ENCODE results near the gene ARHGAP22. TPM values are rescaled to one million over a fixed set of nuclear protein-coding genes. Genes with fewer than 3 reads are reported as not detected.

The ARHGAP22 gene
- total RNA-seq, 2 experiments from 2014 or later, result not detected

DNA sequence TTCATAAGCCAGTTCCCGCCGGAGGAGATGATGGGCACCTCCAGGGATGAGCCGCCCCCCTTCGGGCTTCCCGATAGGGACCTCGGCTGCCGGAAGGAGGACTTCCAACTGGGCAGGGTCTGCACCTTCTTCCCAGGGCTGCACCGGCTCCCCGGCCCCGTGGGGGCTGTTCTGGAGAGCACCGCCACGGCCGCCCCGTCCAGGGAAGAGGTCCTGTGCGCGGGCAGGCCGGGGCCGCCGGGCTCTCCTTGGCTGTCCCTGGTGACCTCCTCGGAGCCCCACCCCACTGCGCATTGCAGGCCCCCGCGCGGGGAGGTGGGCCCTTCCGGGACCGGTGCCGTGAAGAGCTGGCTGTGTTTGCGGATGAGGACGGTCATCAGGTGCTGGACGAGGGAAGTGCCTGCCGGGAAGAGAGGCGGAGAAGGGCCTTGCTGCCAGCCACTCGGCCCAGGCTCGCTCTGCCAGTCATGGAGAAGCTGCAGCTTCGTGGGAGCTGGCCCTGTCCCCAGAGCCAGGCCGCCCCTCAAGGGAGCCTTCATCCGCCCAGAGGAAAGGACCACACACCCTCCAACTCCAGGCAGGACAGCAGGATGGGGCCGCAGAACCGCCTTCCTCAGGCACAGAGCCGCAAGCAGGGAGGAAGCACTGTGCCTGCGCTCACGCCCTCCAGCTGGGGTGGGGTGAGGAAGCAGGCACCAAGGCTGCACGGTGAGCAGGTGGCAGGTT lies 154.0 kb downstream of the ARHGAP22 start:
- TF ChIP-seq, protein P1, sequence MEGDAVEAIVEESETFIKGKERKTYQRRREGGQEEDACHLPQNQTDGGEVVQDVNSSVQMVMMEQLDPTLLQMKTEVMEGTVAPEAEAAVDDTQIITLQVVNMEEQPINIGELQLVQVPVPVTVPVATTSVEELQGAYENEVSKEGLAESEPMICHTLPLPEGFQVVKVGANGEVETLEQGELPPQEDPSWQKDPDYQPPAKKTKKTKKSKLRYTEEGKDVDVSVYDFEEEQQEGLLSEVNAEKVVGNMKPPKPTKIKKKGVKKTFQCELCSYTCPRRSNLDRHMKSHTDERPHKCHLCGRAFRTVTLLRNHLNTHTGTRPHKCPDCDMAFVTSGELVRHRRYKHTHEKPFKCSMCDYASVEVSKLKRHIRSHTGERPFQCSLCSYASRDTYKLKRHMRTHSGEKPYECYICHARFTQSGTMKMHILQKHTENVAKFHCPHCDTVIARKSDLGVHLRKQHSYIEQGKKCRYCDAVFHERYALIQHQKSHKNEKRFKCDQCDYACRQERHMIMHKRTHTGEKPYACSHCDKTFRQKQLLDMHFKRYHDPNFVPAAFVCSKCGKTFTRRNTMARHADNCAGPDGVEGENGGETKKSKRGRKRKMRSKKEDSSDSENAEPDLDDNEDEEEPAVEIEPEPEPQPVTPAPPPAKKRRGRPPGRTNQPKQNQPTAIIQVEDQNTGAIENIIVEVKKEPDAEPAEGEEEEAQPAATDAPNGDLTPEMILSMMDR (IDR thresholded peaks at IDR 0.05), result no peak
- Histone ChIP-seq H3K4me1 (ENCODE audit: insufficient read depth, low read length) (no peaks in the 10 kb centered on the region), H3K27ac (ENCODE audit: low read depth in 1 of 2, low read length in 2 of 2) (no peak overlapping the region), H3K4me3 (ENCODE audit: low read length) (no peak overlapping the region), H3K9me3 (ENCODE audit: control insufficient read depth in 1 of 2, insufficient read depth in 1 of 2, low read length in 2 of 2) (no peaks in the 10 kb centered on the region), H3K36me3 (ENCODE audit: insufficient read depth, low read length) (no peaks in the 10 kb centered on the region), H3K27me3 (ENCODE audit: control insufficient read depth in 1 of 2, insufficient read depth in 2 of 2, low read length in 2 of 2) (peaks cover 0 to 2% of the 10 kb centered on the region in 2 experiments)
- H3K27me3 Mint-ChIP-seq, result no peaks in the 10 kb centered on the region
- ATAC-seq (ENCODE audit: poor library complexity), result no peak
- intact Hi-C loops (cut with DNase I, micrococcal nuclease), result no loop called here
- CTCF ChIA-PET, result no interaction called here
- H3K36me3 Mint-ChIP-seq (ENCODE audit: low read depth), result no peaks in the 10 kb centered on the region
- H3K9me3 Mint-ChIP-seq, result no peaks in the 10 kb centered on the region
- DNase-seq, result no peak
- no peak overlapping the region for H3K4me3 Mint-ChIP-seq
- POLR2A ChIA-PET, result no interaction called here
- H3K4me1 Mint-ChIP-seq (ENCODE audit: low read depth), result no peaks in the 10 kb centered on the region
- no peak overlapping the region for H3K27ac Mint-ChIP-seq

DNA sequence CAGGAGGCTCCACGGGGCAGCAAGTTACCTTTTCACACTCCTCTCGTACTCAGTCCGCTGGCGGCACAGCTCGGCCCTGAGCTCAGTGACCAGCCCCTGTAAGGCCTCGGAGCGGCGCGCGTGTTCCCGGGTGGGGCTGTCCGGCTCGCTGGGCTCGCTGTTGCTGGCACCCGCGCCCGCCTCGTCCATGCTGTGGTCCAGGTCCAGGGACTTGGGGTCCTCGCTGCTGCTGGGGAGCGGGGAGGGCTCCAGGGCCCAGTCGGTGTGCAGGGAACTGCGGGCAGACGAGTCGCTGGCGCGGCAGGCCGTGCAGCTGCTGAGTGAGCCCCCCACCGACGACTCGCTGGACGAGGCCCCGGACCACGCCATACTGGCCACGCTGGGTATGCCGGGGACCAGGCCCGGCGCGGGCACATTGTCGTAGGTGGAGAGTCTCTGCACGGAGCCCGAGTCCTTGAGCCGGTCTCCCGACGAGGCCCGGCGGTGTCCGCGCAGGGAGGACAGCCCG lies 154.6 kb downstream of the ARHGAP22 start:
- intact Hi-C loops (cut with DNase I, micrococcal nuclease), result no loop called here
- ATAC-seq (ENCODE audit: poor library complexity), result no peak

DNA sequence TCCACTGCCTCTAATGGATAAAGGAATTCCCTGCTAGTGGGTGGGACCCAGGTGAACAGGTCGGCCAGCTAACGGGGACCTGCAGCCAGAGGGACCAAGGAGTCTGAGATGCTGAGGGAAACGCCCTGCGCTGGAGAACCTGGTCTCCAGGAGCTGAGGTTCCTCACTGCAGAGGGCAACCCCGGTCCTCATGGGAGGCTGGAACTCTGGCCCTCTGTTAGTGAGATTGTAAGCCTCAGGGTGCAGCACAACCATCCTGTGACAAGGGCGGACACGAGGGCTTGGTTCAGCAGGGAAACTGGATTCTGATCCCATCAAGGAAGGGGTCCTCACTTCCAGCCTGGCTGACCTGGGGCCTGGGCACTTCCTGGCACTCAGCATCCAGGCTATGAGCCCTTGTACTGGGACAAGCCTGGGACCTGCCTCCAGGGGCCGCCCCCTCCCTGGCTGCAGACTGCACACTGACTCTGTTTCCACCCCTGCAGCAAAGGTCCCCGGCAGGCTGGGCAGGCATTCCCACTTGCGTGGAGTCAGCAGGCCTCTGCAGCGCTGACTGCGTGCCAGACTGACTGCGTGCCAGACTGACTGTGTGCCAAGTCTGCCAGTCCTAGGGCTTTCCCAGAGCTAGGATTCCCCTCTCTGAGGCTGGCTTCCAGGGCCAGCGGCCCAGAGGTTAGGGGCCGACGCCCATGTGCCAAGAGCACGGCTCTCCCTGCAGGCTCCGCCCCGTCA lies 155.2 kb downstream of the ARHGAP22 start:
- TF ChIP-seq, protein P1 (IDR thresholded peaks at IDR 0.05), result no peak
- no peaks in the 10 kb centered on the region for H3K4me1 Mint-ChIP-seq (ENCODE audit: low read depth)
- Histone ChIP-seq H3K4me1 (ENCODE audit: insufficient read depth, low read length) (no peaks in the 10 kb centered on the region), H3K27ac (ENCODE audit: low read depth in 1 of 2, low read length in 2 of 2) (no peak overlapping the region), H3K36me3 (ENCODE audit: insufficient read depth, low read length) (no peaks in the 10 kb centered on the region), H3K4me3 (ENCODE audit: low read length) (no peak overlapping the region), H3K9me3 (ENCODE audit: control insufficient read depth in 1 of 2, insufficient read depth in 1 of 2, low read length in 2 of 2) (peaks cover 0 to 3% of the 10 kb centered on the region in 2 experiments), H3K27me3 (ENCODE audit: control insufficient read depth in 1 of 2, insufficient read depth in 2 of 2, low read length in 2 of 2) (no peaks in the 10 kb centered on the region)
- no peak for DNase-seq
- no peak overlapping the region for H3K27ac Mint-ChIP-seq
- intact Hi-C loops (cut with DNase I, micrococcal nuclease), result no loop called here
- CTCF ChIA-PET, result no interaction called here
- POLR2A ChIA-PET, result no interaction called here
- no peaks in the 10 kb centered on the region for H3K27me3 Mint-ChIP-seq
- H3K9me3 Mint-ChIP-seq, result no peaks in the 10 kb centered on the region
- no peak overlapping the region for H3K4me3 Mint-ChIP-seq
- H3K36me3 Mint-ChIP-seq (ENCODE audit: low read depth), result no peaks in the 10 kb centered on the region
- no peak for ATAC-seq (ENCODE audit: poor library complexity)

More for the DNA sequence above, 154.6 kb downstream of the ARHGAP22 start:
- no peaks in the 10 kb centered on the region for H3K36me3 ChIP-seq (ENCODE audit: insufficient read depth, low read length)
- POLR2A ChIA-PET, result no interaction called here
- TF ChIP-seq, protein P1 (IDR thresholded peaks at IDR 0.05), result no peak
- no peaks in the 10 kb centered on the region for H3K27me3 ChIP-seq (ENCODE audit: control insufficient read depth in 1 of 2, insufficient read depth in 2 of 2, low read length in 2 of 2)
- DNase-seq, result no peak
- CTCF ChIA-PET, result no interaction called here
- H3K27ac Mint-ChIP-seq, result no peak overlapping the region
- no peaks in the 10 kb centered on the region for H3K27me3 Mint-ChIP-seq
- H3K4me1 ChIP-seq (ENCODE audit: insufficient read depth, low read length), result no peaks in the 10 kb centered on the region
- H3K27ac ChIP-seq (ENCODE audit: low read depth in 1 of 2, low read length in 2 of 2), result no peak overlapping the region
- no peak overlapping the region for H3K4me3 ChIP-seq (ENCODE audit: low read length)
- H3K4me1 Mint-ChIP-seq (ENCODE audit: low read depth), result no peaks in the 10 kb centered on the region
- no peak overlapping the region for H3K4me3 Mint-ChIP-seq
- no peaks in the 10 kb centered on the region for H3K9me3 Mint-ChIP-seq
- H3K36me3 Mint-ChIP-seq (ENCODE audit: low read depth), result no peaks in the 10 kb centered on the region
- no peaks in the 10 kb centered on the region for H3K9me3 ChIP-seq (ENCODE audit: control insufficient read depth in 1 of 2, insufficient read depth in 1 of 2, low read length in 2 of 2)
